VCaP (cell line): ENCODE data around the gene SYNDIG1.

ENCODE experiments used
- H3K27ac ChIP-seq: fragments of 450-650 bp; 2 replicates; pipeline ENCODE4 v1.5.1; 2017
- TF ChIP-seq, protein P1 (sequence below): fragments of 450-650 bp; conservative IDR thresholded peaks from 2 replicates; pipeline ENCODE4 v1.5.1; 2017; ENCODE audit warnings: mild to moderate bottlenecking, moderate library complexity

SYNDIG1 gene

DNA sequence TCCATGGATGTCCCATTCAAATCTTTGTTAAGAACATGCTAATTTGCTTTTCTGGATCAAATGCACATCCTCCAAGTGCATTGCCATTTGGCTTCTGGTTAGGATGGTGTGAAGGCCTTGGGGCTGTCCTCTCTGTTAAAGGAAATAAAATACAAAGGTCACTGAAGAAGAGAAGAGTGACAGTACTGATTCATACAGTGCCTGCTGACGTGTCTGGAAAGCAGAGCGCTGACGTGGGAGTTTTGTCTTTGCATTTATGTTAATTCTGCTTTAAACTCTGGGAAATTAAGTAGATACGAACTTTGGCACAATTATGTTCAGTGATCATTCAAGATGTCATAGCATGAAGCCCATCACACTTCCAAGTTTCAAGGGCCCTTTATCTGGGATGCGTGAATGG is 33.2 kb downstream of the SYNDIG1 start:
- TF ChIP-seq, protein P1, sequence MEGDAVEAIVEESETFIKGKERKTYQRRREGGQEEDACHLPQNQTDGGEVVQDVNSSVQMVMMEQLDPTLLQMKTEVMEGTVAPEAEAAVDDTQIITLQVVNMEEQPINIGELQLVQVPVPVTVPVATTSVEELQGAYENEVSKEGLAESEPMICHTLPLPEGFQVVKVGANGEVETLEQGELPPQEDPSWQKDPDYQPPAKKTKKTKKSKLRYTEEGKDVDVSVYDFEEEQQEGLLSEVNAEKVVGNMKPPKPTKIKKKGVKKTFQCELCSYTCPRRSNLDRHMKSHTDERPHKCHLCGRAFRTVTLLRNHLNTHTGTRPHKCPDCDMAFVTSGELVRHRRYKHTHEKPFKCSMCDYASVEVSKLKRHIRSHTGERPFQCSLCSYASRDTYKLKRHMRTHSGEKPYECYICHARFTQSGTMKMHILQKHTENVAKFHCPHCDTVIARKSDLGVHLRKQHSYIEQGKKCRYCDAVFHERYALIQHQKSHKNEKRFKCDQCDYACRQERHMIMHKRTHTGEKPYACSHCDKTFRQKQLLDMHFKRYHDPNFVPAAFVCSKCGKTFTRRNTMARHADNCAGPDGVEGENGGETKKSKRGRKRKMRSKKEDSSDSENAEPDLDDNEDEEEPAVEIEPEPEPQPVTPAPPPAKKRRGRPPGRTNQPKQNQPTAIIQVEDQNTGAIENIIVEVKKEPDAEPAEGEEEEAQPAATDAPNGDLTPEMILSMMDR: no peak
- no peak overlapping the region for H3K27ac ChIP-seq

DNA sequence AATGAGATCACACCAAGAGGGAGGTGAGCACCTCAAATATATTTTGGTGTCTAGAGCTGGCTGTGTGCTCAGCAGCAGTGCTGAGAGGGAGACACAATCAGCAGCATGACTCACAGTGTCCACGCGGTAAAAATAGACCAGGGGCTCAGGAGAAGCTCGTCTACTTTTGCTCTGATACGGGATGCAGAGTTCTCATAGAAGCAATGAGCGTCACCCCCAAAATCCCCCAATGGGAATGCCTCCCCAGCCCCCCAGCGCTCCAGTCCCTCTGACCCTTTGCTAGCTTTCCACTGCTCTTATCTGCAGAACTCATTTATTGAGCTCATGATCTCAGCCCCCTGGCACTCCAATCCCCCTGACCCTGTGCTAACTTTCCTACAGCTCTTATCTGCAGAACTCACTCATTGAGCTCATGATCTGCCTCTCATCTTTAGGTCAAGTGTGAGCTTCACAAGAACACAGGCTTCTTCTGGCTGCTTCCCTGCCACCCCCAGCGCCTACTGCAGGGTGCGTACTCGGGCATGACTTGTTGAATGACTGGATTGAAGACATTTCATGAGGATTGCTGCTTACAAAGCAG is 34.0 kb downstream of the SYNDIG1 start:
- no peak overlapping the region for H3K27ac ChIP-seq
- TF ChIP-seq, protein P1: no peak

DNA sequence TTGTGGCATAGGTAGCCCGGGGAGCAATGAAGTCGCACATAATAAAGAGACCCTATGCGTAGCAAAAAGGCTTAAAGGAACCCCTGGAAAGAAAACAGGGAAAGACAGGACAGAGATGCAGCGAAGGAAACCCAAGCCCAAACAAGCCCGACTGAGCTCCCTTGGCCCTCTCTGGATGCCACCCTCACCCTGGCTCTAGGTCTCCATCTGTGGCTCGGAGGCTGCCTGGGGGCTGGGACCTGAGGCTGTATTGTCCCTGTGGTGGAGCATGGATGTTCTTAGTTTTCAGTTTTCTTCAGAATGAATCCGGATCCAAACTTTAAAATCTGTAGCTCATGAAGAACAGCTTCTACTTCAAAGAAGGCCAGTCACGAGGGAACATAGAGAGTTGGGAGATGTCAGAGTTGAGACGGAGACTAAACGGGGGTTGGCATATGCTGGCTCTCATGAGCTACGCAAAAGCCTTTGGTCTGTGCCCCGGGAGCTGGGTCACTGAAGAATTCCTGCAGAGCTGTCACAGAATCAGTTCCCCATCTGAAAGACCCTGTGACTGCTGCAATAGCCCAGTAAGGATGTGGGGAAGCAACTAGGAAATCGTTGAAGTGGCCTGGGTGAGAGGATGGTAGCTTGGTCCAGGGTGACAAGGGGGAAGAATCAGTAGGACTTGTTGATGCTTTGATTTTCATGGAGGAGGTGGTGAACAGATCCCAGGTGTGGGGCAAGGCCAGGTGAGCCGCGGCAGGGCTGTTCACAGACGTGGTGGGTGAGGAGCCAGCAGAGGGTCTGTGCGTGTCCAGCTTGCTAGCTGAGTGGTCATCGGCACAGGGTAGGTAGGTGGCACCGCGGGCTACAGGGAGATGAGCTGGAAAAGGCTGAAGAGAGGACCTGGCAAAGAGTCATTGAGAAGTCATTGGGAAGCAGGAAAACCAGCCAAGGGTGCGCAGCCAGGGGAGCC is 35.2 kb downstream of the SYNDIG1 start:
- TF ChIP-seq, protein P1: no peak
- no peak overlapping the region for H3K27ac ChIP-seq

DNA sequence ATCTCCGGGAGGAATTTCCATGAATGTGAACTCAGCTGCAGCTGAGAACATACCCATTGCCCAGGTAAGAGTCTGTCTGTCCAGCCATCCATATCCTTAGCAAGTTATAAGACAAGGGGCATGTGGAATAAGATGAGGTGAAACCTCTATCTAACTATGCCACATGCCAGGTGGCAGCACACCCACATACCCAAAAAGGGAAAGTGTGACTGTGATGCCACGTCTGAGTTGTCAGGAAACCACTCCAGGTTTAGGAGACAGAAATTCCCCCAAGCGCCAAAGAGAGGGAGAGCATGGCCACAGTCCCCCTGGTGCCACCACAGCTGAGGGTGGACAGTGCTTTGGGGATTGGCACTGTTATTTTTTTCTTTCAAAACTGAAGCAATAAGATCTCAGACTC is 36.7 kb downstream of the SYNDIG1 start:
- no peak overlapping the region for H3K27ac ChIP-seq
- TF ChIP-seq, protein P1: no peak

DNA sequence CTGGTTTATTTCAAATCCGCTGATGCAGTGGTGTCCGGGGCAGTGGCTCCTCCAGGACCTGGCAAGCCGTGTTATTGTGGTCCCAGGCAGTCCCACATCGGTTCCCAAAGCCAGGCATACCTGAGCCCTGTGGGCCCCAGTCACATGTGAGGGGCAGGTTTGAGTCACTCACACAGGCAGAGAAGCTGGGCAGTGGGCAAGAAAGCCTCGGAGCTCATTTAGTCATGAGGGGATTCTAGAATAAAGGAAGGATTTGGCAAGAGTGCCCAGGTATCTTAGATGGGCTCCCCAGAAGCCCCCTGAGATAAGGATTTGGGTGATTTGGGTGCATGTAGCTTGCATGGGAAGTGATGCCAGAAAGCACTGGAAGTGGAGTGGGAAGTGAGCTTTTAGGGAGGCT is 37.3 kb downstream of the SYNDIG1 start:
- H3K27ac ChIP-seq: no peak overlapping the region
- TF ChIP-seq, protein P1: no peak

DNA sequence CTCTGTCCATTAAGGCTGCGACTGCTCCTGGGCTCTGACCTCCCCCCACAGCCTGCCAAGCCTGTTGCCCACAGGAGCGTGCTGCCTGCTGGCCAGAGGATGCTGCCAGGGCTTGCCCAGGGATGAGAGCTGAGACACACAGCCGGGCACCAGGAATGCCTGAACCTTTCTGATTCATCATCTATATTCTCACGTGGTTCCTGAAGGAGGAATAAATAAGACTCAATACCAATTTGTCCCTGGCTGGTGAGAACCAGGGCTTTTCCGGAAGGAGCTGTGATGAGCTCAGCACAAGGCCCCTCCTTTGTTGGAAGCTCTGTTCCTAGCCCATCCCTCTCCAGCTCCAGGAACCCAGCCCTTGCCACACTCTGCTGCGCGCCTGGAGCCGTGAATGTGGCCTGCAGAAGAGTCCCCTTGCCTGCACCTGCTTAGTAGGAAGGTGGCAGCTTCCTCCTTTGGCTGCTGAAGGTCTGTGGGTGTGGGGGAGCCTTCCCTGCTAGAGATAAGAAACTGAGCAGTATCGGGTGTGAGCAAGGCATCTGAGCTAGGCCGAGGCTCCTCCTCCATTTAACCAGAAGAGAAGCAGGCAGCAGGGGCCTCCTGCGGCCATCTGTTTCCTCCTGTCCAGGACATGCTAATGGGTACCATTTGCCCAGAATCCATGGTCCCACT is 37.9 kb downstream of the SYNDIG1 start:
- TF ChIP-seq, protein P1: no peak
- H3K27ac ChIP-seq: no peak overlapping the region

DNA sequence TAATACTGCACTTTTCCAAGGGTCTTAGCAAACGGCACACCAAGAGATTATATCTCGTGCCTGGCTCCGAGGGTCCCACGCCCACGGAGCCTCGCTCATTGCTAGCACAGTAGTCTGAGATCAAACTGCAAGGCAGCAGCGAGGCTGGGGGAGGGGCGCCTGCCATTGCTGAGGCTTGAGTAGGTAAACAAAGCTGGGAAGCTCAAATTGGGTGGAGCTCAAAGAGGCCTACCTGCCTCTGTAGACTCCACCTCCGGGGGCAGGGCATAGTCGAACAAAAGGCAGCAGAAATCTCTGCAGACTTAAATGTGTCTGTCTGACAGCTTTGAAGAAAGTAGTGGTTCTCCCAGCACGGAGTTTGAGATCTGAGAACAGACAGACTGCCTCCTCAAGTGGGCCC is 43.0 kb downstream of the SYNDIG1 start:
- peak overlapping the region; percentile 26; the same call in 1 of the 2 replicates for H3K27ac ChIP-seq
